K562 (cell line): ENCODE measurements around the gene COMMD9. TPM values are rescaled to one million over a fixed set of nuclear protein-coding genes. Genes with fewer than 3 reads are reported as not detected.

Source experiments
- ATAC-seq: fragments of 200-7000 bp; cut with Tn5 transposase; 3 replicates; pipeline ENCODE4 v1.9.1; 2020; ENCODE audit warnings: moderate library complexity
- BruUV-seq: library from RNA; stranded (reverse); fragments of 400-500 nt; replicated peaks from 2 replicates; lab custom pipeline; 2021; lab: Mats Ljungman, UMichigan
- CTCF ChIA-PET: fragments of 300-600 bp; formaldehyde crosslinking; extraction: SDS; loops from one replicate; lab custom pipeline; 2021; ENCODE audit warnings: low intra/inter-chr PET ratio; lab: Yijun Ruan, JAX
- POLR2A ChIA-PET: fragments of 300-600, 350-650 bp; sonication (Branson Sonifier 250); formaldehyde crosslinking; extraction: SDS; loops from one replicate; lab custom pipeline; 2021; ENCODE audit warnings: antibody characterized with exemption, inconsistent platforms; lab: Yijun Ruan, JAX
- DNase-seq, 4 experiments: peaks; one replicate each; pipeline versions ENCODE4 v3.0.0 to v3.0.0-alpha.2; 2011 to 2018; ENCODE audit warnings: low spot score in 3 of 4, mixed read lengths in 3 of 4; ENCODE audit errors: extremely low read depth in 1 of 4
- FAIRE-seq: peaks from 2 replicates; lab custom pipeline; 2011; peaks lifted over from hg19 to GRCh38; lab: Jason Lieb, UNC
- H2AFZ ChIP-seq: 2 replicates; pipeline ENCODE4 v1.6.0; 2011; ENCODE audit warnings: low read depth, low read length, control low read depth, inconsistent platforms
- H3K27ac ChIP-seq: fragments of 200-600 bp; 3 replicates; pipeline ENCODE4 v1.8.0; 2011; ENCODE audit warnings: low read depth, mild to moderate bottlenecking, control low read depth, inconsistent platforms, low read length, moderate library complexity, mixed read lengths; ENCODE audit errors: extremely low read depth
- H3K27me3 ChIP-seq, 2 experiments: fragments of 300-600 bp in 1 of 2; 2 replicates in 1 of 2; 3 replicates in 1 of 2; pipeline versions ENCODE4 v1.6.0 to v1.8.0; 2011; ENCODE audit warnings: inconsistent platforms in 2 of 2, low read length in 2 of 2, mild to moderate bottlenecking in 1 of 2, mixed read lengths in 1 of 2, moderate library complexity in 1 of 2; ENCODE audit not compliant: control insufficient read depth in 2 of 2, insufficient read depth in 2 of 2
- H3K36me3 ChIP-seq: fragments of 300-600 bp; 3 replicates; pipeline ENCODE4 v1.8.0; 2011; ENCODE audit warnings: mild to moderate bottlenecking, low read length, inconsistent platforms; ENCODE audit not compliant: control insufficient read depth, insufficient read depth
- H3K4me1 ChIP-seq, 2 experiments: fragments of 200-600 bp in 1 of 2; replicated peaks in 1 of 2; 2 replicates in 1 of 2; 3 replicates in 1 of 2; pipeline versions ENCODE4 v1.5.1 to v1.8.0; 2011; ENCODE audit warnings: inconsistent platforms in 2 of 2, low read length in 2 of 2, mild to moderate bottlenecking in 1 of 2, mixed read lengths in 1 of 2, moderate library complexity in 1 of 2; ENCODE audit not compliant: control insufficient read depth in 2 of 2, insufficient read depth in 2 of 2
- H3K4me2 ChIP-seq: 2 replicates; pipeline ENCODE4 v1.6.1; 2011; ENCODE audit warnings: low read length, control low read depth, inconsistent platforms, mixed read lengths; ENCODE audit not compliant: insufficient read depth
- H3K4me3 ChIP-seq: fragments of 200-600 bp; sonication (generic), shearing (Covaris generic); 2 replicates; pipeline ENCODE4 v1.5.1; 2016; ENCODE audit warnings: control low read depth, inconsistent platforms
- H3K79me2 ChIP-seq: fragments of 200-600 bp; 3 replicates; pipeline ENCODE4 v1.8.0; 2011; ENCODE audit warnings: low read length, inconsistent platforms; ENCODE audit not compliant: control insufficient read depth, insufficient read depth
- H3K9ac ChIP-seq, 2 experiments: 2 replicates each; pipeline versions ENCODE4 v1.6.0 to v1.6.1; 2011; ENCODE audit warnings: low read depth in 2 of 2, low read length in 2 of 2, control low read depth in 1 of 2, inconsistent platforms in 1 of 2, mild to moderate bottlenecking in 1 of 2, mixed read lengths in 1 of 2; ENCODE audit not compliant: insufficient read depth in 1 of 2
- H3K9me1 ChIP-seq: one replicate; pipeline ENCODE4 v1.6.0; 2011; ENCODE audit warnings: inconsistent platforms, mild to moderate bottlenecking, low read length, moderate library complexity; ENCODE audit not compliant: control insufficient read depth, insufficient read depth
- H3K9me3 ChIP-seq: replicated peaks from 2 replicates; pipeline ENCODE4 v1.5.1; 2011; ENCODE audit warnings: low read depth, low read length, inconsistent platforms; ENCODE audit not compliant: control insufficient read depth, insufficient read depth
- H4K20me1 ChIP-seq: replicated peaks from 2 replicates; pipeline ENCODE4 v1.6.1; 2011; ENCODE audit warnings: low read length, inconsistent platforms, mixed read lengths; ENCODE audit not compliant: control insufficient read depth, insufficient read depth
- DPF2 ChIP-seq: fragments of 450-650 bp; IDR thresholded peaks from 2 replicates; pipeline ENCODE4 v1.6.1; 2016
- GTF2A2 ChIP-seq: IDR thresholded peaks from 2 replicates; pipeline ENCODE4 v1.6.1; 2016; ENCODE audit warnings: mild to moderate bottlenecking, missing genetic modification characterization, missing compliant biosample characterization
- KAT7 ChIP-seq: sonication (generic); formaldehyde crosslinking; IDR thresholded peaks from 2 replicates; pipeline ENCODE4 v1.8.0; 2022; ENCODE audit warnings: missing genetic modification reagents, mild to moderate bottlenecking, borderline replicate concordance
- RBM14 ChIP-seq: fragments of 200-400 bp; formaldehyde crosslinking; IDR thresholded peaks from 2 replicates; pipeline ENCODE4 v1.6.1; 2018; ENCODE audit warnings: low read depth, mild to moderate bottlenecking, low read length, moderate library complexity, borderline replicate concordance; ENCODE audit not compliant: insufficient read depth
- RCOR1 ChIP-seq, 2 experiments: IDR thresholded peaks; 2 replicates each; pipeline ENCODE4 v1.6.1; 2012; ENCODE audit warnings: low read depth in 2 of 2, low read length in 2 of 2, borderline replicate concordance in 1 of 2, improper control_type of control experiment in 1 of 2
- STAT5A ChIP-seq: IDR thresholded peaks from 2 replicates; pipeline ENCODE4 v1.6.1; 2012; ENCODE audit warnings: low read length, inconsistent platforms, borderline replicate concordance
- ZNF224 ChIP-seq: sonication (generic); formaldehyde crosslinking; IDR thresholded peaks from 2 replicates; pipeline ENCODE4 v1.8.0; 2022; ENCODE audit warnings: mild to moderate bottlenecking, missing genetic modification reagents
- WGBS: fragments of 100-300 bp; shearing (Covaris generic); methylation state at CpG from one replicate; pipeline ENCODE4 v1.1.6; 2016; ENCODE audit warnings: low coverage, mixed read lengths; ENCODE audit not compliant: insufficient coverage; ENCODE audit errors: missing lambda C conversion rate; 5-methylcytosine and 5-hydroxymethylcytosine counted together
- in situ Hi-C: fragments of 300-500 bp; cut with MboI; formaldehyde crosslinking; loops from 4 replicates; pipeline ENCODE4 v1.15.0; 2018; ENCODE audit warnings: inconsistent platforms, mixed read lengths
- intact Hi-C: fragments of 100-400 bp; cut with micrococcal nuclease; formaldehyde crosslinking; loops from 2 replicates; pipeline ENCODE4 v1.14.2; 2022
- polyA plus RNA-seq, 8 experiments: library from polyadenylated mRNA; depleted of rRNA in 4 of 8; stranded (reverse) in 5 of 8; unstranded in 3 of 8; fragments of >200 nt; fragmentation: Nextera tagmentation in 2 of 8; fragmentation: Illumina TruSeq in 1 of 8; extraction: Ambion mirVana in 2 of 8; extraction: Trizol in 1 of 8; gene quantifications; 2 replicates each; pipeline versions ENCODE4 v1.2.1 to v1.2.3, GENCODE V29; 2011 to 2014; ENCODE audit warnings: inconsistent platforms in 1 of 8, missing spikeins in 1 of 8
- total RNA-seq, 7 experiments: library from RNA; depleted of rRNA in 6 of 7; stranded (reverse); fragments of >200 nt in 6 of 7; fragmentation: Illumina TruSeq in 2 of 7; extraction: Trizol in 2 of 7; gene quantifications; 2 replicates each; pipeline versions ENCODE4 v1.2.1 to v1.2.3, GENCODE V29; 2011 to 2021; ENCODE audit warnings: low replicate concordance in 1 of 7
- TF ChIP-seq, protein P1 (sequence below): fragments of 250-450 bp; sonication (Bioruptor Pico); IDR thresholded peaks from 2 replicates; pipeline ENCODE4 v1.5.0; 2020; ENCODE audit warnings: mild to moderate bottlenecking
- TF ChIP-seq, protein P2 (sequence below): sonication (generic); IDR thresholded peaks from 2 replicates; pipeline ENCODE4 v1.6.1; 2016
- TF ChIP-seq, protein P3 (sequence below), 2 experiments: fragments of 450-650 bp; formaldehyde crosslinking in 1 of 2; IDR thresholded peaks; 2 replicates each; pipeline versions ENCODE4 v1.4.0 to v1.6.1; 2014 to 2020; ENCODE audit warnings: mild to moderate bottlenecking in 2 of 2, borderline replicate concordance in 1 of 2, low read depth in 1 of 2

Gene COMMD9
- total and polyA plus RNA-seq, 9 of the 15 experiments (the other 6 are each of a cell fraction or from before 2014, with no cell fraction given): 27.3 to 121 (median 48.0) TPM

DNA sequence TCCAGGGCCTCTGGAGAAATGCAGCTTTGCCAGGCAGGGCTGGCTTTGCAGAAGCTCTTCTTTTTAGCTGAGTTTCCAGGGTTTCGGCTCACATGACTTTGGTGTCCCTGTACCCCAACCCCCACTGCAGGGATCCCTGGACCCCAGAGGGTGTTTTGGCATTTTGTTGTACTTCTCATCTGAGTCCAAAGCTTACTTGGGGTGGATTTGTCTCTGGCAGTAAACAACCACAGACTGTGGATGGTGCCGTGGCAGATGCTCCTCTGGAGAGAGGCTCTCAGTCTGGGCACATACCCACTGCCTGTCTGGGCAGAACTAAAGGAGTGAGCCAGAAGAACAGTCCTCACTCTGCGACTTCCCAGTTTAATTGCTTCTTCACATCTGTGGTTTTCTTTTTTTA, 49.6 kb downstream of the COMMD9 start:
- no peak overlapping the region for H3K4me3 ChIP-seq
- no peaks in the 10 kb centered on the region for H3K36me3 ChIP-seq
- no TSS peak for BruUV-seq
- DNase-seq: no peak
- CTCF ChIA-PET: no interaction called here
- POLR2A ChIA-PET: interaction anchor here (0.6 kb wide), 1 partner anchor 495 kb away, joined by 3 read pairs; no protein-coding TSS in a partner anchor
- no peaks in the 10 kb centered on the region for H3K9me3 ChIP-seq
- no peaks in the 10 kb centered on the region; the same call in 1 of the 2 replicates for H4K20me1 ChIP-seq
- no peak overlapping the region for H3K9ac ChIP-seq
- peaks cover 0 to 5% of the 10 kb centered on the region in 2 experiments; a peak in 1 of 5 replicates for H3K27me3 ChIP-seq
- intact Hi-C loops (no loop called here), in situ Hi-C loops (no loop called here)
- no peaks in the 10 kb centered on the region for H3K79me2 ChIP-seq
- H3K9me1 ChIP-seq: no peaks in the 10 kb centered on the region
- H3K4me2 ChIP-seq: no peak overlapping the region
- no peaks in the 10 kb centered on the region for H3K4me1 ChIP-seq
- no peak overlapping the region for H3K27ac ChIP-seq
- no peak for FAIRE-seq
- no peak overlapping the region for H2AFZ ChIP-seq
- no peak for ATAC-seq
- WGBS: 0% methylated on average over 3 of the region's 3 CpGs
- TF ChIP-seq GTF2A2 (tag): no peak
- no peak for TF ChIP-seq KAT7 (CRISPR knock-in tag)
- TF ChIP-seq, protein P1, sequence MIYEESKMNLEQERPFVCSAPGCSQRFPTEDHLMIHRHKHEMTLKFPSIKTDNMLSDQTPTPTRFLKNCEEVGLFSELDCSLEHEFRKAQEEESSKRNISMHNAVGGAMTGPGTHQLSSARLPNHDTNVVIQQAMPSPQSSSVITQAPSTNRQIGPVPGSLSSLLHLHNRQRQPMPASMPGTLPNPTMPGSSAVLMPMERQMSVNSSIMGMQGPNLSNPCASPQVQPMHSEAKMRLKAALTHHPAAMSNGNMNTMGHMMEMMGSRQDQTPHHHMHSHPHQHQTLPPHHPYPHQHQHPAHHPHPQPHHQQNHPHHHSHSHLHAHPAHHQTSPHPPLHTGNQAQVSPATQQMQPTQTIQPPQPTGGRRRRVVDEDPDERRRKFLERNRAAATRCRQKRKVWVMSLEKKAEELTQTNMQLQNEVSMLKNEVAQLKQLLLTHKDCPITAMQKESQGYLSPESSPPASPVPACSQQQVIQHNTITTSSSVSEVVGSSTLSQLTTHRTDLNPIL (CRISPR knock-in tag): no peak
- TF ChIP-seq, protein P2, sequence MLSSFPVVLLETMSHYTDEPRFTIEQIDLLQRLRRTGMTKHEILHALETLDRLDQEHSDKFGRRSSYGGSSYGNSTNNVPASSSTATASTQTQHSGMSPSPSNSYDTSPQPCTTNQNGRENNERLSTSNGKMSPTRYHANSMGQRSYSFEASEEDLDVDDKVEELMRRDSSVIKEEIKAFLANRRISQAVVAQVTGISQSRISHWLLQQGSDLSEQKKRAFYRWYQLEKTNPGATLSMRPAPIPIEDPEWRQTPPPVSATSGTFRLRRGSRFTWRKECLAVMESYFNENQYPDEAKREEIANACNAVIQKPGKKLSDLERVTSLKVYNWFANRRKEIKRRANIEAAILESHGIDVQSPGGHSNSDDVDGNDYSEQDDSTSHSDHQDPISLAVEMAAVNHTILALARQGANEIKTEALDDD: no peak
- no peak for TF ChIP-seq ZNF224
- TF ChIP-seq, protein P3, sequence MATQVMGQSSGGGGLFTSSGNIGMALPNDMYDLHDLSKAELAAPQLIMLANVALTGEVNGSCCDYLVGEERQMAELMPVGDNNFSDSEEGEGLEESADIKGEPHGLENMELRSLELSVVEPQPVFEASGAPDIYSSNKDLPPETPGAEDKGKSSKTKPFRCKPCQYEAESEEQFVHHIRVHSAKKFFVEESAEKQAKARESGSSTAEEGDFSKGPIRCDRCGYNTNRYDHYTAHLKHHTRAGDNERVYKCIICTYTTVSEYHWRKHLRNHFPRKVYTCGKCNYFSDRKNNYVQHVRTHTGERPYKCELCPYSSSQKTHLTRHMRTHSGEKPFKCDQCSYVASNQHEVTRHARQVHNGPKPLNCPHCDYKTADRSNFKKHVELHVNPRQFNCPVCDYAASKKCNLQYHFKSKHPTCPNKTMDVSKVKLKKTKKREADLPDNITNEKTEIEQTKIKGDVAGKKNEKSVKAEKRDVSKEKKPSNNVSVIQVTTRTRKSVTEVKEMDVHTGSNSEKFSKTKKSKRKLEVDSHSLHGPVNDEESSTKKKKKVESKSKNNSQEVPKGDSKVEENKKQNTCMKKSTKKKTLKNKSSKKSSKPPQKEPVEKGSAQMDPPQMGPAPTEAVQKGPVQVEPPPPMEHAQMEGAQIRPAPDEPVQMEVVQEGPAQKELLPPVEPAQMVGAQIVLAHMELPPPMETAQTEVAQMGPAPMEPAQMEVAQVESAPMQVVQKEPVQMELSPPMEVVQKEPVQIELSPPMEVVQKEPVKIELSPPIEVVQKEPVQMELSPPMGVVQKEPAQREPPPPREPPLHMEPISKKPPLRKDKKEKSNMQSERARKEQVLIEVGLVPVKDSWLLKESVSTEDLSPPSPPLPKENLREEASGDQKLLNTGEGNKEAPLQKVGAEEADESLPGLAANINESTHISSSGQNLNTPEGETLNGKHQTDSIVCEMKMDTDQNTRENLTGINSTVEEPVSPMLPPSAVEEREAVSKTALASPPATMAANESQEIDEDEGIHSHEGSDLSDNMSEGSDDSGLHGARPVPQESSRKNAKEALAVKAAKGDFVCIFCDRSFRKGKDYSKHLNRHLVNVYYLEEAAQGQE (IDR thresholded peaks at IDR 0.05; ENCODE audit: borderline replicate concordance): no peak
- TF ChIP-seq, protein P3 (CRISPR knock-in tag; IDR thresholded peaks at IDR 0.05; ENCODE audit: low read depth): no peak
- TF ChIP-seq RBM14: no peak
- no peak for TF ChIP-seq RCOR1 (IDR thresholded peaks at IDR 0.05; ENCODE audit: borderline replicate concordance in 1 of 2, low read depth in 2 of 2, low read length in 2 of 2)
- TF ChIP-seq DPF2: no peak
- TF ChIP-seq STAT5A: no peak
